OCI-LY1 (cell line): Measurements from ENCODE around the gene VSIG10.

Source experiments
- H2AFZ ChIP-seq: fragments of 200-600 bp; sonication (generic), shearing (Covaris generic); 2 replicates; pipeline ENCODE4 v1.6.0; 2014; ENCODE audit warnings: antibody characterized with exemption, mild to moderate bottlenecking, low read length
- H3F3A ChIP-seq: fragments of 200-600 bp; sonication (generic), shearing (Covaris generic); 2 replicates; pipeline ENCODE4 v1.6.0; 2014; ENCODE audit warnings: mild to moderate bottlenecking, antibody characterized with exemption, low read length, moderate library complexity; ENCODE audit not compliant: insufficient read depth
- H3K27ac ChIP-seq: fragments of 200-600 bp; sonication (generic); 2 replicates; pipeline ENCODE4 v1.5.1; 2014; ENCODE audit warnings: low read length, mixed run types, mild to moderate bottlenecking, low read depth; ENCODE audit not compliant: poor library complexity, severe bottlenecking
- H3K27me3 ChIP-seq: fragments of 200-600 bp; sonication (generic); 2 replicates; pipeline ENCODE4 v1.6.0; 2014; ENCODE audit warnings: antibody characterized with exemption, mild to moderate bottlenecking, low read length, moderate library complexity; ENCODE audit not compliant: insufficient read depth
- H3K36me3 ChIP-seq: fragments of 200-600 bp; sonication (generic); 2 replicates; pipeline ENCODE4 v1.6.1; 2014; ENCODE audit warnings: mild to moderate bottlenecking, antibody characterized with exemption, low read length, moderate library complexity, mixed read lengths; ENCODE audit not compliant: insufficient read depth
- H3K4me1 ChIP-seq: fragments of 200-600 bp; sonication (generic); 2 replicates; pipeline ENCODE4 v1.5.1; 2014; ENCODE audit warnings: mild to moderate bottlenecking, low read length, moderate library complexity; ENCODE audit not compliant: insufficient read depth, severe bottlenecking
- H3K4me2 ChIP-seq: fragments of 200-600 bp; sonication (generic), shearing (Covaris generic); 2 replicates; pipeline ENCODE4 v1.6.1; 2014; ENCODE audit warnings: low read length
- H3K4me3 ChIP-seq: fragments of 200-600 bp; sonication (generic); 2 replicates; pipeline ENCODE4 v1.5.1; 2014; ENCODE audit warnings: low read length, low read depth, mild to moderate bottlenecking, mixed read lengths; ENCODE audit not compliant: poor library complexity, severe bottlenecking
- H3K79me2 ChIP-seq: fragments of 200-600 bp; shearing (Covaris generic); 2 replicates; pipeline ENCODE4 v1.6.1; 2016; ENCODE audit warnings: mixed run types, low read length, mixed read lengths; ENCODE audit not compliant: insufficient read depth
- H3K9ac ChIP-seq: fragments of 200-600 bp; sonication (generic), shearing (Covaris generic); 2 replicates; pipeline ENCODE4 v1.6.1; 2014; ENCODE audit warnings: mild to moderate bottlenecking, low read length, mixed read lengths
- H3K9me2 ChIP-seq: fragments of 200-600 bp; sonication (generic), shearing (Covaris generic); 2 replicates; pipeline ENCODE4 v1.6.1; 2014; ENCODE audit warnings: low read depth, mild to moderate bottlenecking, low read length, mixed read lengths
- H3K9me3 ChIP-seq: fragments of 200-600 bp; shearing (Covaris generic); 2 replicates; pipeline ENCODE4 v1.6.1; 2014; ENCODE audit warnings: low read length, mixed read lengths
- H4K20me1 ChIP-seq: fragments of 200-600 bp; sonication (generic), shearing (Covaris generic); 2 replicates; pipeline ENCODE4 v1.6.0; 2016; ENCODE audit warnings: mild to moderate bottlenecking, low read length; ENCODE audit not compliant: insufficient read depth
- CTCF ChIP-seq: fragments of 200-600 bp; sonication (generic), shearing (Covaris generic); IDR thresholded peaks from 2 replicates; pipeline ENCODE4 v1.5.1; 2017; ENCODE audit warnings: mild to moderate bottlenecking, antibody characterized with exemption, low read length, moderate library complexity, mixed read lengths
- EZH2 ChIP-seq: fragments of 200-600 bp; sonication (generic), shearing (Covaris generic); IDR thresholded peaks from 2 replicates; pipeline ENCODE4 v1.8.0; 2017; ENCODE audit warnings: borderline replicate concordance, mixed run types, mild to moderate bottlenecking, antibody characterized with exemption, low read length, moderate library complexity, mixed read lengths

VSIG10 gene

GRCh38 chr12:118148287-118148686, 44.5 kb upstream of the VSIG10 start:
- Histone ChIP-seq H3K27ac (no peak overlapping the region), H3K79me2 (no peaks in the 10 kb centered on the region), H3K4me1 (no peaks in the 10 kb centered on the region), H3K9me3 (no peaks in the 10 kb centered on the region), H3K9me2 (no peaks in the 10 kb centered on the region), H3F3A (no peaks in the 10 kb centered on the region), H2AFZ (no peak overlapping the region), H3K4me3 (no peak overlapping the region), H3K4me2 (no peak overlapping the region), H3K27me3 (no peaks in the 10 kb centered on the region), H3K9ac (no peak overlapping the region), H4K20me1 (no peaks in the 10 kb centered on the region), H3K36me3 (peaks cover 53% of the 10 kb centered on the region)
- TF ChIP-seq CTCF (no peak), EZH2 (no peak)

- no peak overlapping the region for H3K9ac ChIP-seq
- no peaks in the 10 kb centered on the region for H3K79me2 ChIP-seq
- no peaks in the 10 kb centered on the region for H3F3A ChIP-seq
- H2AFZ ChIP-seq: no peak overlapping the region
- H3K27ac ChIP-seq: no peak overlapping the region
- H3K4me2 ChIP-seq: no peak overlapping the region
- no peak overlapping the region for H3K4me3 ChIP-seq
- no peaks in the 10 kb centered on the region for H4K20me1 ChIP-seq
- H3K4me1 ChIP-seq: no peaks in the 10 kb centered on the region
- H3K27me3 ChIP-seq: no peaks in the 10 kb centered on the region
- H3K9me3 ChIP-seq: no peaks in the 10 kb centered on the region
- peaks cover 57% of the 10 kb centered on the region for H3K36me3 ChIP-seq
- H3K9me2 ChIP-seq: no peaks in the 10 kb centered on the region
- TF ChIP-seq EZH2 (no peak), CTCF (no peak)
These were observed 42.0 kb upstream of the VSIG10 start for GRCh38 chr12:118145798-118146156.

- Histone ChIP-seq H3K9ac (no peak overlapping the region), H3K4me2 (no peak overlapping the region), H3K79me2 (no peaks in the 10 kb centered on the region), H3K27ac (peak overlapping the region; percentile 12), H3K9me3 (no peaks in the 10 kb centered on the region), H3K4me1 (no peaks in the 10 kb centered on the region), H3K9me2 (no peaks in the 10 kb centered on the region), H3K4me3 (no peak overlapping the region), H2AFZ (no peak overlapping the region), H3K36me3 (peaks cover 62% of the 10 kb centered on the region), H3F3A (no peaks in the 10 kb centered on the region), H4K20me1 (no peaks in the 10 kb centered on the region), H3K27me3 (no peaks in the 10 kb centered on the region)
- TF ChIP-seq EZH2: no peak
These were observed 41.4 kb upstream of the VSIG10 start for GRCh38 chr12:118145113-118145797.

GRCh38 chr12:118144499-118144898, 40.7 kb upstream of the VSIG10 start:
- Histone ChIP-seq H3F3A (no peaks in the 10 kb centered on the region), H2AFZ (no peak overlapping the region), H3K27ac (no peak overlapping the region), H3K9ac (no peak overlapping the region), H3K79me2 (no peaks in the 10 kb centered on the region), H4K20me1 (no peaks in the 10 kb centered on the region), H3K4me2 (no peak overlapping the region), H3K27me3 (no peaks in the 10 kb centered on the region), H3K36me3 (peaks cover 64% of the 10 kb centered on the region), H3K9me2 (no peaks in the 10 kb centered on the region), H3K9me3 (no peaks in the 10 kb centered on the region), H3K4me1 (no peaks in the 10 kb centered on the region), H3K4me3 (no peak overlapping the region)
- TF ChIP-seq EZH2 (no peak), CTCF (no peak)
